KBM-7 (cell line): ENCODE data around the gene CDKAL1.

Experiments
- DNase-seq: peaks from one replicate; pipeline ENCODE4 v3.0.0-alpha.2; 2015
- in situ Hi-C: fragments of 300-500 bp; cut with MboI; formaldehyde crosslinking; loops from 2 replicates; pipeline ENCODE4 v1.14.3; 2020; ENCODE audit warnings: low sequenced_read_pairs, low pct_unique_long_range_greater_than_20kb, mixed read lengths

The CDKAL1 gene

DNA sequence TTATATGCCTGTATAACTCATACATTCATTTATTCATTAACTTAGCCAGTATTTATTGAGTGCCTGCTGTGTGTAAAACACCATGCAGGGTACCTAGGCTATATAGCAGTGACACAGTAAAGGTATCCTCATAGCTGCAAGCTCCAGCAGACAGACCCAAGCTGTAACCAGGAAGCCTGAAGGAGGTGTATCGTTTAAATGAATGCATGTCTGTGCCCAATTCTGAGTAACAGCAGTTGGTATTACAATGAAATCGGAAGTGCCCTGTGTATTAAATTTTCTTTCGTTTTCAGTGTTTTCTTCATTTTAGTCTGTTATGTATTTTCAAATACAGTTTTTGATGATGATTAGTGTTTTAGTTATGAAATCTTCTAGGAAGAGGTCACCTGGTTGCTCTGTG, 573.5 kb downstream of the CDKAL1 start:
- DNase-seq = no peak
- in situ Hi-C loops = no loop called here

DNA sequence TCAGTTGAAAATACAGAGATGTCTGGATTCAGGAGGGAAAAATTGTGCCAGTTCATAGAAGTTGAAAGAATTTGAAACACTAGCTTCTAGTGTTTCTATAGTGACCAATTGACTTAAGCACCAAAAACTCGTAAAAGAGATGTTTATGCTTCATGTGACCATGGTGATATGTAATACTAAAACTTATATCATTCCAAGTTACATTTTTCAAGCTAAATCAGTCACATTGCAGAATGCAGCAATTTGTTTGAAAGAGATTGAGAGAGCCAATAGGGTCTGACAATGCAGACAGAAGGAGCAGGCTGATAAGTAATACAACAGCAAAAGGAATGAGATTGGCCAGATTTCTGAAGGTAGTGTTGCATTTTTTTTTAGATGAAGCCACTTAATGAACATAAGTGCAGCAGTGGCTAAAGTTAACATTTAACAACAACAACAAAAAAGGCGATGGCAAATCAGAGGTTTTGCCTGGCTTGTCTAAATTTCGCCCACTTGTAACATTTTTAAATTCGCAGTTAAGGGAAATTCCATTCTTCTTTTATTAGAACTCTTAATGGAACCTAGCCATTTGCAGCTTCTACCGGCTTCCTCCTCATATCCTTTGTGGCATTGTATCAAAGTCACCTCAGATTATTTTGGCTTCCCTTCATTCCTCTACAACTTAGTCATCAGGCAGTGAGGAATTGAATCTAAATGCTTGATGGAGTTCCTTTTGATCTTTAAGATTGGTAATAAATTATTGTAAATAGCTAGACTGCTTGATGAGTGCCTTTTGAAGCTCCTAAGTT, 575.3 kb downstream of the CDKAL1 start:
- no peak for DNase-seq
- in situ Hi-C loops = no loop called here

- in situ Hi-C loops = no loop called here
- DNase-seq = no peak
These were observed 576.4 kb downstream of the CDKAL1 start for GRCh38 chr6:21110684-21111083.

GRCh38 chr6:21111093-21111725, 577.0 kb downstream of the CDKAL1 start:
- no peak for DNase-seq

GRCh38 chr6:21115111-21115510, 580.9 kb downstream of the CDKAL1 start:
- in situ Hi-C loops = no loop called here
- no peak for DNase-seq

More at GRCh38 chr6:21111093-21111725, 577.0 kb downstream of the CDKAL1 start:
- in situ Hi-C loops = no loop called here

DNA sequence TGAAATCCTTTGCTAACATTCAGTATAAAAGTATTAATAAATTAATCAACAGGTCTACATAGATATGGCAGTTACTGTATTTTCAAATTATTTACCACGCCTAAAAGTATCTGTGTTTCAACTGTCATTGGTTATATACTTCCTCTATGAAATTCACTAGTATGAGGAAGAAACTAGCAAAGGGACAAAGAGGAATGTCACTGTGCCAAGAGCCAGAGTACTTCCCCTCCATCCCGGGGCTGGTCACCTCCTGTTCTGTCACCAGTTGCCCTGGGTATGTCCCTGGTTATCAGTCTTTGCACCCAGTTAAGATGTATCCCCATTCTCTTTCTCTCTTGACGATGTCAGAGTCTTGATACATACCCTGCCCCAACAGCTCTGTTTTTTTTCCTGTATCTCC, 582.5 kb downstream of the CDKAL1 start:
- in situ Hi-C loops = no loop called here

GRCh38 chr6:21118216-21118780, 584.0 kb downstream of the CDKAL1 start:
- in situ Hi-C loops = no loop called here
- no peak for DNase-seq

More for the DNA sequence above, 582.5 kb downstream of the CDKAL1 start:
- DNase-seq = peak; percentile 6

DNA sequence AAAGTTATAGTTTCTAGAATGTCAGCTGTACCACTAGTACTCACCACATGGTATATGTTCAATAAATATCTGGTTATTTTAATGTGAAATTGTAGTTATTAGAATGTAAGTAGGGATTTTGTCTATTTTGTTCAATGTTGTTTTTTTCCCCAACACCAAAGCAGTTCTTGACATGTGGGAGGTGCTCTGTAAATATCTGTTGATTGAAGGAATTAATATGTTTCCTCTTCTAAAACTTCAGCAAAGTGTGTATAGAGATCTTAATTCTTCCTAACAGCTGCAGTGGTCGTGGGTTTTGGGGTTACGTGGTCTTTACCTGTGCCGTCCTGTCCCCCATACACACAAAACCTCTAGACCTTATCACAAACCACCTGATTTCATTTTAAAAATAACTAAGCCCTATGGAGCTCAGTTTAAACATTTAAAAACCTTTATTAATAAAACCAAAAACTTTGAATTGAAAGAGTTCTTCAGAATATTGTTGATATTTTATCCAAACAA, 587.4 kb downstream of the CDKAL1 start:
- in situ Hi-C loops = no loop called here

GRCh38 chr6:21123507-21124436, 589.5 kb downstream of the CDKAL1 start:
- no peak for DNase-seq
- in situ Hi-C loops = no loop called here

More for the DNA sequence above, 587.4 kb downstream of the CDKAL1 start:
- DNase-seq = no peak

DNA sequence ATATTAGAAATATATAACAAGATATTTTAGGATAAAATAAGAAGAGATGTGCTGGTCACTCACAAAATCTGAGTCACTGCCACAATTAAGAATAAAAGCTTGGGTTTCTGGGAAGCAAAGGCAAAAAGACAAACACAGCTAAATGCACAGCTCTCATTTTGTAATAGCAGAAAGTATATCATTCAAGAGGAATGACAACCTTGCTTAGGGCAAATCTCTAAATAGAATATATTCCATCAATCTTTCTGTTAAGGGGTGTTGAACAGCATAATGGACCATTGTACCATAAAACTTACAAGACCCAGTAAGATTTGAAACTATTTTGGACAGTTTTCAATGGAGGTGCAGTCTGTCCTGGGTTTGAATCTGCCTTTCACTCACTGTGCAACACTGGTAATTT, 594.3 kb downstream of the CDKAL1 start:
- DNase-seq = no peak
- in situ Hi-C loops = no loop called here

DNA sequence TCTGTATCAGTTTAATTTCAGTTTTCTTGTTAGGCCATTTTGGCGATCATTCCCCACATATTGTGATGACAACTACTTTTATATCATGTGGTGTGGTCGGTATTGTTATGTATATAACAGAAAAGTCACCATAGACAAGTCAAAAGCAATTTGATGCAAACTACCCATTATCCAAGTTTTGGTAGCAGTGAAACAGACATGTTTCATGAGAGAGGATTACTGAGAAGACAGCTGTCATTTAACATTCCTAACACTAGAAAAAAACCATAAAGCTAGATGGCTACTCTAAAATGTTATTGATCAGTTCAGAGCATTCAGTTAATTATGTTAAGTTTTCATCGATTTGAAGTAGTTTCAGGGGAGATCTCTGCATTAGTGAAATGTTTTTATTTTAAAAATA, 597.1 kb downstream of the CDKAL1 start:
- in situ Hi-C loops = no loop called here
- DNase-seq = no peak

DNA sequence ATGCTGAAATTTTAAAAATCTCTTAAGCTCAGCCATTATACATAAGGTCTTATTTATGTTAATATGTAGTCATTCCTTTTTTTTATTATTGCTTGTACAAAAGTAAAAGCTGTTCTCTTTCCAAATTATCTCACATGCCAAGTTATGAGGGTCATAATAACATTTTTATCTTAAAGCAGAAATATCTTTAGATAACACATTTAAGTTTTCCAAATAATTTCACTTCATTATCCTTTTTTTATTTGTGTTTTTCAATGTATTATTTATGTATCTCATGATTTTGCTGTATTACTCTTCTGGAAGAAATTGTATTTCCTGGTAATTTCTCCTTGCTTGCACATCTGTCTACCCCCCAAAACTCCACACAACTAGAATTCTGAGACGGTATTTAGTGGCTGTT, 598.2 kb downstream of the CDKAL1 start:
- no peak for DNase-seq
- in situ Hi-C loops = no loop called here

- in situ Hi-C loops = no loop called here
- DNase-seq = no peak
These were observed 598.9 kb downstream of the CDKAL1 start for GRCh38 chr6:21132856-21133838.

DNA sequence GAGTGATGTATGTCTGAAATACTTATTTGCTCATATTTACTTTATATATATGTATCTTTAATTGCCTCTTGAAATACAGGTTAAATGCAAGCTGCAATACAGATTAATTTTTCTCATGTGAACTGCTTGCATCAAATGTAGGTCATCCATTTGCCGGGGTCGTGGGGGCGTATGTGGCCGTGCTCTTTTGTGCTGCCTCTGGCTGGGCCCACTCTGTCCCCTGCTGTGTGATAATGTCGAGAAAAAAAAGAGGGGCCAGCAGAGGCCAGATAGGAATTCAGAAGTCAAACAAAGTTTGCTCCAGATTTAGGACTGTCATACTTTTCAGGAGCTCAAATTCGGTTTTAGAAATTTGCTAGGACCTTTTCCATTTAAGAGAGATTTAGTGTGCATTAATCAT, 599.6 kb downstream of the CDKAL1 start:
- no peak for DNase-seq
- in situ Hi-C loops = no loop called here

GRCh38 chr6:21134356-21134755, 600.1 kb downstream of the CDKAL1 start:
- in situ Hi-C loops = no loop called here

GRCh38 chr6:21135484-21136013, 601.3 kb downstream of the CDKAL1 start:
- DNase-seq = no peak
- in situ Hi-C loops = no loop called here

More at GRCh38 chr6:21134356-21134755, 600.1 kb downstream of the CDKAL1 start:
- no peak for DNase-seq

DNA sequence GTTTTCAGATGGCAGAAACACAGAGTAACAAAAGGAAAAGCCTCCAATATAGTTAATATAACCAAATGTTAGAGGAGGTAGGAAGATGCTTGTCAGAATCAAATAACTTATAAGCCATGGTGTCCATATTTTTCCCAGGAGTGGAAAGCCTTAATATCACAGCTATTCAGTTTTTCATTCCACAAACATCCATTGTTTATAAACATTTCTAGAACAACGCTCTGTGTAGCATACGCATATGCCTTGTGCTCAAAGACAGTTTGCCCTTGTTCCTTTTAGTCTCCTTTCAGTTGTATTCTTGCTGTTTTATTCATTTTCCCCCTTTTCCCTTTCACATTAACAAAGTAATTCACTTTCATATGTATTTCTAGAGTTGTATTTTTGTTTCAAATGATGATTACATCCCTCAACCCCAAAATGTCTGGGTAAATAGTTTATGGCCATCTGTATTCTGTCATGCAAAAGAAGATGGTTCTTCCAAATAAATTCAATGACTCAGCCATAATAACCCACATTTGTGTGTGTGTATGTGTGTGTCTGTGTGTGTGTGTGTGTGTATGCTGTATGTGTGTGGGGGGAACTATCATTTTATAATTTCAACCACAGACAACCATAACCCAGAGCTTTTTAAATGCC, 603.6 kb downstream of the CDKAL1 start:
- no peak for DNase-seq
- in situ Hi-C loops = no loop called here
